RWPE2 (cell line): ENCODE measurements around the gene DNAI2.

ENCODE experiments used
- ATAC-seq: fragments of 200-7000 bp; cut with Tn5 transposase; 3 replicates; pipeline ENCODE4 v1.9.1; 2021; ENCODE audit warnings: low read depth
- DNase-seq: peaks from one replicate; pipeline ENCODE4 v3.0.0-alpha.2; 2020; ENCODE audit warnings: low spot score
- H3K27ac ChIP-seq: fragments of 450-650 bp; 2 replicates; pipeline ENCODE4 v1.5.1; 2017; ENCODE audit warnings: mild to moderate bottlenecking; ENCODE audit not compliant: poor library complexity, severe bottlenecking
- H3K27me3 ChIP-seq: fragments of 250-450 bp; sonication (Bioruptor Pico); 2 replicates; pipeline ENCODE4 v1.5.1; 2021; ENCODE audit warnings: mild to moderate bottlenecking, moderate library complexity; ENCODE audit not compliant: insufficient read depth, poor library complexity, severe bottlenecking
- H3K36me3 ChIP-seq: fragments of 250-450 bp; sonication (Bioruptor Pico); 2 replicates; pipeline ENCODE4 v1.5.1; 2020; ENCODE audit warnings: low read depth, mild to moderate bottlenecking, moderate library complexity
- H3K4me1 ChIP-seq: fragments of 250-450 bp; sonication (Bioruptor Pico); 2 replicates; pipeline ENCODE4 v1.5.1; 2021; ENCODE audit warnings: mild to moderate bottlenecking, moderate library complexity; ENCODE audit not compliant: insufficient read depth, poor library complexity, severe bottlenecking
- H3K4me3 ChIP-seq: fragments of 250-450 bp; sonication (Bioruptor Pico); 2 replicates; pipeline ENCODE4 v1.5.1; 2021; ENCODE audit warnings: mild to moderate bottlenecking, moderate library complexity; ENCODE audit not compliant: severe bottlenecking
- H3K9me3 ChIP-seq: fragments of 250-450 bp; sonication (Bioruptor Pico); 2 replicates; pipeline ENCODE4 v1.5.1; 2021; ENCODE audit warnings: mild to moderate bottlenecking, moderate library complexity; ENCODE audit not compliant: severe bottlenecking
- CTCF ChIP-seq: fragments of 450-650 bp; IDR thresholded peaks from one replicate; pipeline ENCODE4 v1.5.1; 2017; ENCODE audit warnings: mild to moderate bottlenecking, moderate library complexity; ENCODE audit not compliant: poor library complexity, severe bottlenecking

The DNAI2 gene

GRCh38 chr17:74245145-74245831 lies 28.7 kb upstream of the DNAI2 start:
- H3K36me3 ChIP-seq = no peaks in the 10 kb centered on the region
- H3K27ac ChIP-seq = no peak overlapping the region
- H3K27me3 ChIP-seq = no peaks in the 10 kb centered on the region
- H3K4me1 ChIP-seq = no peaks in the 10 kb centered on the region
- no peaks in the 10 kb centered on the region for H3K9me3 ChIP-seq
- TF ChIP-seq CTCF = no peak
- DNase-seq (peak; percentile 43), ATAC-seq (no peak)
- no peak overlapping the region for H3K4me3 ChIP-seq

- no peak for ATAC-seq
Observed at GRCh38 chr17:74245871-74246270, 28.2 kb upstream of the DNAI2 start.

GRCh38 chr17:74249590-74250270 lies 24.3 kb upstream of the DNAI2 start:
- DNase-seq = no peak

More at GRCh38 chr17:74245871-74246270, 28.2 kb upstream of the DNAI2 start:
- no peak for DNase-seq
- H3K4me3 ChIP-seq = no peak overlapping the region
- no peaks in the 10 kb centered on the region for H3K9me3 ChIP-seq
- H3K36me3 ChIP-seq = no peaks in the 10 kb centered on the region
- no peaks in the 10 kb centered on the region for H3K27me3 ChIP-seq
- no peaks in the 10 kb centered on the region for H3K4me1 ChIP-seq
- TF ChIP-seq CTCF = no peak
- no peak overlapping the region for H3K27ac ChIP-seq

GRCh38 chr17:74250324-74250995 lies 23.6 kb upstream of the DNAI2 start:
- no peaks in the 10 kb centered on the region for H3K9me3 ChIP-seq
- H3K4me1 ChIP-seq = no peaks in the 10 kb centered on the region
- H3K27ac ChIP-seq = no peak overlapping the region
- H3K4me3 ChIP-seq = no peak overlapping the region
- no peaks in the 10 kb centered on the region for H3K36me3 ChIP-seq
- no peak for ATAC-seq
- H3K27me3 ChIP-seq = no peaks in the 10 kb centered on the region
- no peak for DNase-seq
- no peak for TF ChIP-seq CTCF

More at GRCh38 chr17:74249590-74250270, 24.3 kb upstream of the DNAI2 start:
- no peak for TF ChIP-seq CTCF
- Histone ChIP-seq H3K4me1 (no peaks in the 10 kb centered on the region), H3K9me3 (no peaks in the 10 kb centered on the region), H3K4me3 (no peak overlapping the region), H3K36me3 (no peaks in the 10 kb centered on the region), H3K27ac (no peak overlapping the region), H3K27me3 (no peaks in the 10 kb centered on the region)
- ATAC-seq = no peak

GRCh38 chr17:74251051-74251450 lies 23.0 kb upstream of the DNAI2 start:
- TF ChIP-seq CTCF = no peak
- H3K4me1 ChIP-seq = no peaks in the 10 kb centered on the region
- H3K27ac ChIP-seq = no peak overlapping the region
- DNase-seq = no peak
- no peak for ATAC-seq
- H3K4me3 ChIP-seq = no peak overlapping the region
- H3K9me3 ChIP-seq = no peaks in the 10 kb centered on the region
- no peaks in the 10 kb centered on the region for H3K27me3 ChIP-seq
- no peaks in the 10 kb centered on the region for H3K36me3 ChIP-seq
